CD4-positive, alpha-beta T cell treated with Interleukin-4 for 4 hours (primary cell): ENCODE data around the gene NECTIN1.

ENCODE experiments used
- DNase-seq: peaks from one replicate; pipeline ENCODE4 v3.0.0-alpha.2; 2020

Gene NECTIN1

DNA sequence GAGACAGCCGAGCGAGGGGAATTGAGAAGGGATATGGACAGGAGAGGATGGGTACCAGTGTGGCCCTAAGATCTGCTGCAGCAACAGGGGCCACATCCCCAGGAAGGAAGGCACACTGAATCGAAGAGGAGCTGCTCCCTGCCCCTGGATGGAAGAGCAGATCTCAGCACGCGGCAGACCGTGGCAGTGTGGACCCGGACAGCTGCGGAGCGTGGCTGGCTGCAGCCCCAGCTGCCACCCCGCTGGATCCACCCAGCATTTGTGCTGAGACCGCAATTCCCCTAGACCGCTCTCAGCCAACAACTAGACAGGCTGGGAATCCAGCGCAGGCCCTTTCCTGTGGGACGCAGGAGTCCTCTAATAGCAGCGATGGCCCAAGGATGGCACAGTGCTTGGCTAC lies 94.7 kb downstream of the NECTIN1 start:
- no peak for DNase-seq

DNA sequence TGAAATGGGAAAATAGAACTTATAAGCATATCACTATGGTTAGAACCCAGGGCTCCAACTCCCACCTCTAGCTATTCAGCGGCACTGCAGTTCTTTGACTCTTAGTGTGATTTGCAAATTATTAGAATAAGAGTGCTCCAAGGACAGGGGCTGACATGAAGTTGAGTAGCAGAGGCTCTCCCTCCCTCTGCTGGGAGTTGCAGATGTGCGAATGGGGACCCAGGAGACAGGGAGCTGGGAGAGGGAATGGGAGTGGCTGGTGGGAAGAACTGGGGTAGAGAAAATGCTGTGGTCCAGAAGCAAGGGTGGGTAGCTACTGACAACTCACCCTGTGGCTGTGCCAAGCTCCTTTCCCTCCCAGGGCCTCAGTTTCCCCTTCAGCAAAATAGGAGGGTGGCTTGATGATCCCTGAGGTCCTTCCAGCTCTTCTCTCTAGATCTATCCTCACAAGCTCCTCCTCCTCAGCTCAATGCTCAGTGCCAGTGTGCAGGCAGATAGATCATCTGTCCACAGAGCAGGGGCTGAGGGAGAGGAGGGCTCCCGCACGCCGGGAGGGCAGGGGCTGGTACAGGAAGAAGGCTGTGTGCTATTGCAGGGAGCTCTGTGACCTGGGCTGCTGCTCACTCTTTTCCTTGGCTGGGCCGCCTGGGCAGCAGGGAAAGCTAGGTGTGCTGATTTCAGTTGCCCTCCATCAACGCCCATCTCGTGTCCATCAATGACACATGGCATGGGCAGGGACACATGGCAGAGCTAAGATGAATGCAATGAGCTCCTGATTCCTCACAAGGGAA lies 99.0 kb downstream of the NECTIN1 start:
- no peak for DNase-seq

DNA sequence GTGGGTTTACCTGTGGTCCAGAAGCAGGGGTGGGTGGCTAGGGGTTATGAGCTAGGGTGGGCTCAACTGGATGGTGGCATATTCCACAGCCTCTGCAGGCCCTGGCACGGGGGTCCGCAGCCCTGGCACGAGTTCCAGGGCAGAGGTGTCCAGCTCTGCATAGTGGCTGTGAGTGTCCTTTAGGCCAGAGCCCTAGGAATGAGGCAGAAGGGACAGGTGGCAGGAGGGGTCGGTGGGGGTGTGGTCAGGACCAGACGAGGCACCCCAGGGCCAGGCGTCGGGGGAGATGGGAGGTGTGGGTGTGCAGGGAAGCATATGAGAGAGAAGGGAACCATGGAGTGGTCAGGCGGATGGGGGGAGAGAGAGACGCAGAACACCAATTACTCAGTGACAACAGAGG lies 99.9 kb downstream of the NECTIN1 start:
- no peak for DNase-seq

DNA sequence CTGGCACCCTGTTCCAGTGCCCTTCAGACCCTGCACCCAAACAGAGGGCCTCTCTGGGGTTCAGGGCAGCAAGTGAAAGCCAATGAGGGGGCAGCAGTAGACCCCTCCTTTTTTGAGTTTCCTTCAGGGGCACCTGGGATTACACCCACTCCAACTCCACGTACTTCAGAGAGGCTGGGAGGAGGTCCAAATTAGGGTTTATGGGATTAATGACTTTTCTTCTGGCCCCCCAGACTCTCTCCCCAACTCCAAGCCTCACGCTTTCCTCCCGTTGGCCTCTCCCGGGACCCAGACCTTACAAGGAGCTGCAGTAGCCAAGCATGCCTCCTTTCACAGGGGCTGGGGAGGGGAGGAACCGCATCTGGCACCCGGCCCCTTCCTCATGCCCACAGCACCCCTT lies 101.7 kb downstream of the NECTIN1 start:
- no peak for DNase-seq

DNA sequence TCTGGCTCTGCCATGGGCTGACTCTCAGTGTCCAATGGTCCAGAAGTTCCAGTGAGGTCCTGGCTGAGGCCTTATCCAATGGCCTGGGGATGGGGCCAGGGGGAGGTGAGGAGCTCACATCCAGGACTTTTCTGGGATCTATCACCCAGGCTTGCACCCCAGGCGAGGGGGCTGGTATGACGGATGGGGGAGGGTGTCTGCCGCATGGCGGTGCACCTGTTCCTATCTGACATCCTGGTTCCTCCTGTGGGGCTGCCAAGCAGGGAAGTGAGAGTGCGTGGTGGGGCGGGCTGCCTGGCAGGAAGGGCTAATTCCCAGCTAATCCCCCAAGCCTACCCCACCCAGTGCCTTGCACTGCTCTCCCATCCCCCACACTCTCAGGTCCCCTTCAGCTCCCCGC lies 102.1 kb downstream of the NECTIN1 start:
- DNase-seq, result no peak

DNA sequence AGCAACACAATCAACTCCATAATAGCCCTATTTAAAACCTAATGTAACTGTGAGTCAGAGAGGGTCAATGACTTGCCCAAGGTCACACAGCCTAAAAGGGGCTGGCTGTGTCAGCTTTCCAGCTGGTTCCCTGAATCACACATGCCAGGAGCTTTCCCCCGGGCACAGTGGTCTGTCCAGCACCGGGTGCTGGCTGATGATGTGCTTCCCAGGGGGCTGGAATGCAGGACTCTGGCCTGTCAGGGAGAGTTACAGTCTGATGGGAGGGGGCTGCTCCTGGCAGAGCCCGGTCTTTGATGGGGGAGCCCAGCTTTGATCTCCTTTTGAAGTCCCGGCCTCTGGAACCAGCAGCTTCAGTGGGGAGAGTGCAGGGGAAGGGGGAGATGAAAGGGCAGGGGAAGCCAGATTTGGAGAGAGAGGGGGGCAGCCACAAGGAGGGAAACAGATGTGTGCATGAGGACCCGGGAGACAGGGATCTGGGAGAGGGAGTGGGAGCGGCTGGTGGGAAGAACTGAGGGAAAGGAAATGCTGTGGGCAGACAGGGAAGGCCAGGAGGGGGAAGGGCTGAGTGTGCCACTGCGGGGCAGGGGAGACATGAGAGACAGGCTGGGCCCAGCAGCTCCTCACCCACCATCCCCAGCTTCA lies 102.7 kb downstream of the NECTIN1 start:
- no peak for DNase-seq

DNA sequence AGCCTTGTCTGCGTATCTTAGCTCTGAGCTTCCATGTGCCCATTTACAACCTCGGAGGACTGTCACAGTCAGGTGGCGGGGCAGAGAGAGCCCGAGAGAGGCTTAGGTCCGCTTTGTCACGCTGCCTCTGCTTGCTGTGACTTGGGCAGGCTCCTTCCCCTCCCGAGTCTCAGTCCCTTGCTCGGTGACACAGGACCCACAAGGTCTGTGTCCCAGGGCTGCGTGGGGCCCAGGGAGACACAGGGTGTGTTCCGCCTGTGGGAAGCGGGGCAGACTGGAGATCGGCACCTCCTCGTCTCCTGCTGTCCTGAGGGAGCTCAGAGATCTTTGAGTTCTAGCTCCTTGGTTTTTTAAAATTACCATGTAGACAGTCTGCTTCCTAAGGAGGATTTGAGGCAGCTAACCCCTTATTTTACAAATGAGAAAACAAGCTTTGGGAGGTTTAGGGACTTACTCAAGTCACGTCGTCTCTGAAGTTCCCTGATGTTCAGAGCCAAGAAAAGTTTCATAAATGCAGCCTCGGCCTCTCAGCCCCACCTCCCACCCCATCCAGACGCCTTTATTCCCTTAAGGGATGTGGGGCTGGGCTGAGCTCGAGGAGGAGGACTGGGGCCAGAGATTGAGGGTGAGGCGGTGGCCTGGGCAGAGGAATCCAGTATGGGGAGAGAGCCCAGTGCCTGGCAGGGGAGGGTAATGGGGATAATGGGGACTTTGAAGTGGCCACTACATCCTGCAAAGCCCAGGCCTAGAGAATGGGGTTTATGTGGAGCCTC lies 103.6 kb downstream of the NECTIN1 start:
- no peak for DNase-seq

DNA sequence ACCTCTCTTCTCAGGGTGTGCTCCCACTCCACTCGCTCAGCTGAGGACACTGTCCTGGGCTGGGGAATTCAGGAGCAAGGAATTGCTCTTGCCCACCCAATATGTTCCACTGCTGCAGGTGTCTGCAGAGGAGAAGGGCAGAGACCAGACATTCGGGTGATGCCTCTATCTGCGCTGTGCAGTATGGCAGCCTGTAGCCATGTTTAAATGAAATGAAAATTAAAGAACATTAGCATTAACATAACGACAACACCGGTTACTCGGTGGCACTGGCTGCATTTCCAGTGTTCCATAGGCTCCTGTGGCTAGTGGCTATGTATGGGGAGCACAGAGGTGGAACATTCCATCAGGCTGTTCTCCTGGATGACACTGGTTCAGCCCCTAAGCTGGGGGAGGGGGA lies 104.4 kb downstream of the NECTIN1 start:
- no peak for DNase-seq

DNA sequence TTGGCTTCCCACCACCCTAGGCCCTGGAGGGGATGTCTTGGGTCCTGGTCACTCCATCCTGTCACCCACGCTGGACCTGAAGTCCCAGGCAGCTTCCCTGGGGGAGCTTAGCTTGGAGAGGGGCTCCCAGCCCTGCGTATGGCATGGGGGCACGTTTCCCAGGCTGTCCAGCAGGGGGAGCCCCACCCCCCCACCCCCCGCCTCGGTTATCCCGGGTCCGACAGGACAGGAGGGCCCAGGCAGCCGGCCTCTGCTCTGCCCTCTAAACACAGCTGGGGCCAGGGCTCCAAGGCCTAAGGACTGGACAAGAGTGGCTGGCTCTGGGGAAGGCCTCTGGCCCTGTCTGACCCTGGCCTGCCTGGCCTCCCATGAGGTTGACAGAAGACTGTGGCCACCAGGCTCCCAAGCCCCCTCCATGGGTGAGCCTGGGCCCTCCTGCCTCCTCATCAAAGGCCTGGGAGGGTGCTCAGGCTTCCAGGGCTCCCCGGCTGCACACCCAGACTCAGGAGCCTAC lies 104.8 kb downstream of the NECTIN1 start:
- no peak for DNase-seq

DNA sequence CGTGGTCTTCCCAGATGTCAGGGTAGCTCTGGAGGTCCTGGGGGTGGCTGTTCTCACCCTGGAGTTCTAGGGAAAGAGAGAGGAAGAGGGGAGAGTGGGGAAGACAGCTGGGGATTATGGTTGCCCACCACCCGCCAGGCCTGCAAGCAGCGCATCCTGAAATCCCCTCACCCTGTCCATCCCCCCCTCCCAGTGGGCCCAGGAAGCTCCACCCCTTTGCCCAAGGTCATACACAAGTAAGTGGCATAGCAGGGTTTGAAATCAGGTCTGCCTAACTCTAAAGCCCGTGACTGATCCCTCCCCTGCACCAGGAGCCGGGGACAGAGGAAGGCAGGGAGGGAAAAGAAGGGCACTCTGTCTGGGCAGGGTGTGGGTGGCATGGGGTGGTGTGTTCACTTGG lies 105.3 kb downstream of the NECTIN1 start:
- DNase-seq, result no peak

DNA sequence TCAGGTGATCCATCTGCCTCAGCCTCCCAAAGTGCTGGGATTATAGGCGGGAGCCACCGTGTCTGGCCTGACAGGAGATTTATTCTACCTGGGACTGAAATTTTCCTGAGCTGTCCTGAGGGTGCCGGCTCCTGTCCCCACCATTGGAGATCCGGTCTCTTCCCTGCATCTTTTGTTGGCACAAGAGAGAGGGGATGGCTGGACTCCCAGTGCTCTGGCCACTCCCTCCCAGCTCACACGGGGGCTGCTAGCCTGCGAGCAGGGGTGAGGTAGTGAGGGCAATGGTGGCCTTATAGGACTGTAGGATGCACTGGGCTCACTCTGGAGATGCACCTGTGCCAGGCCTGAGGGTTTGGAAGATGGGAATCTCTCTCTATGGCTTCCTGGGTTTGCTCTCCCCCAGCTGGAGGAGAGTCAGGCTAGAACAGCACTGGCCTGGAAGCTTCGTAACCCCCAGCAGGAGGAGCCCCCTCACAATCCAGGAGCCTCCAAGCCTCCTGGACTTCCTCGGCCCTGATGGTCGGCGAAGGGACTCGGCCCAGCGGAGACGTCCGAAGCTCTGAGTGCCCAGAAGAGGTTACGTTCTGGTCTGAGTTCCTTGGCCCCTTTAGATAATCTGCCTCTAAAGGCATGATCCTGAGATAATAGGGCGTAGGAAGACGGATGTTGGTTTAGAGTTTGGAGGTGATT lies 106.4 kb downstream of the NECTIN1 start:
- DNase-seq, result no peak

DNA sequence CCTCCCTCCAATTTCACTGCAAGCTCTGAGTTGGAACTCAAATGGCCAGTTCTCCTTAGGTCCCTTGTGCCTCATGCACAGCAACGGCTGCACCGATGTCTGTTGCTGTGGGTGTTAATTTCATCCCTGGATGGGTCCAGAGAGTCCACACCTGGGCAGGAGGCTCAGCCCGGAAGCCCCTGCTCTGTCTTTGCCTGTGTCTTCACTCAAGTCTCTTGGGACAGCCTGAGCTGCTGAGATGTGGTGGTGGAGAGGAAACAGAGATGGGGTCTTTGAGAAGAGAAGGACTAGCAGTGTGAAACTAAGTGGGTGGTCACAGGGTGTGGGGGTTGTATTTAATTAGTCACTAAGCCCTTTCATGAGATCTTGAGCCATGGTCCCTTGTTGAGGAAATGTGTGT lies 109.3 kb downstream of the NECTIN1 start:
- no peak for DNase-seq

DNA sequence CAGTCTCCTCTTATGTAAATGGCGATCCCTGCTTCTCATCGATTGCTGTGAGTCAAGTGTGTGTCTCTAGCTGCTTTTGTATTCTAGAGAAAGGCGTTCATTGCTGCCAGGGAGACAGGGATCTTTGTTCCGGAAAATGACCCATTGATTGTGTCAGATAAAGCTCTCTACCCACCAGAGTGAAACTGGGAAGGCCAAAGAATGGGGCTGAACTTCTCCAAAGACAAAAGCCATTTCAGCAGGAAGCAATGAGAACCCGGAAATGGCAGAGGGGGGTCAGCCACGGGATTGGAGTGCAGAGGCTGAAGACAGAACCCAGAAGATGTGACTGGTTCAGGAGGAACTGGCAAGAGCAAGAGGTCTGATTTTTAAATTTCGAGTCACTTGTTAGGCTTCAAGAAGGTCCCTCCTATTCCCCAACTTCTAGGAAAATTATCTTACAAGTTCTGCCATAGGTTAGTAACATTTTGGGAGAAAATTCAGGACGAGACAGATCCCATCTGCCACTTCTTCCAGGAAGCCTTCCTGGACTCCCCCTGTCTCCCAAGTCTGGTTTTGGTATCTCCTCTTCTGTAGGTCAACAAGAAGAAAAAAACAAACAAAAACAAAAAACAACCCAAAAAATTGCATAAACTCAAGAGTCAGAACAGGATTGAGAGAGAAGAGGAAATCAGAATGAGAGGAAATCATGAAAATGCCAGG lies 110.6 kb downstream of the NECTIN1 start:
- DNase-seq, result no peak

DNA sequence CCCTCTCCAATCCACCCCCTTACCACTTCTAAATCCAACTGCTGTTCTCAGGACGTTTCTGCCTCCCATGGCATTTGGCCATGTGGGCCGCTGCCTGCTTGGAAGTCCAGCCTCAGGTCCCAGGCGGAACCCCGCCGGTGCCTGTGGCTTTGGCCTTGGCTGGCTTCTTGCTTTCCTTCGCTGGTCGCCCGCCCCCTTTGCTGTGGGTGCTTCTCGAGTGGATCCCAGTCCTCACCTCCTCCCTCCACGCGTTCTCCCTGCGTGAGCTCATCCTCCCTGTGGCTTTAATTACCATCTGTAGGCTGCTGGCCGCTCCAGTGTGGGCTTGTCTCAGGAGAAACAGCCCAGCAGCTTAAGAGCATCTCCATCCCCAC lies 111.7 kb downstream of the NECTIN1 start:
- no peak for DNase-seq

DNA sequence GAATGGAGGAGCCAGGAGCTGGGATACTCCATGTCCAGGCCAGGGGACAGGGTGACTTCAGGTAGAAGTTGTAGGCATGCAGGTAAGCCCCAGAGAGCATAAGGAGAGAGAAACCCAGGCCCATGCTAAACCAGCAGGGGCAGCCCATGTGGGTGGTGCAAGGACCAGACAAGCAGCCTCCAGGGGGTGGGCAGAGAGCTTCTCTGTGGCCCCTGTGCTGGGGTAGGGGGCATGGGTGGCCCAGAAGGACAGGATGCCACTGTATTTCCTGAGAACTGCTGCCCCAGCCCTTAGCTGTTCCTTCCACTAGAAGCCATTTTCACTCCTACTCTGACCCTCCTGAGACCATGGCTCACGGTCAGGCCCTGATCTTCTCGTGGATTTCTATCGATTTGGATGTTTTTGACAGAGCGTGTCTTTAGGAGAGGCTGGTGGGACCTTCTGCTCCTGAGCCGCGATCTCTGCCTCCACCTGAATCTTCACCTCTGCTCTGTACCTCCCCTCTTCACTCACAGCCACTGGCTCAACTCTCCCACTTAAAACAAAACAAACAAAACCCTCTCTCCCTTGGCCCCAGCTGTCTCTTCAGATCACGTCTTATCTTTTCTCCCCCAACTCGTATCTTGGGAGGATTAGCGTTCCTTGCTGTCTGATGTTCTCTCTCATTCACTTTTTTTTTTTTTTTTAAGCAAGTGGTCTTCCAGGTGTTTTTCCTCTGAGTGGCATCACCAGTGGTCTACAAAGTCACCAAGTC lies 112.2 kb downstream of the NECTIN1 start:
- DNase-seq, result no peak

DNA sequence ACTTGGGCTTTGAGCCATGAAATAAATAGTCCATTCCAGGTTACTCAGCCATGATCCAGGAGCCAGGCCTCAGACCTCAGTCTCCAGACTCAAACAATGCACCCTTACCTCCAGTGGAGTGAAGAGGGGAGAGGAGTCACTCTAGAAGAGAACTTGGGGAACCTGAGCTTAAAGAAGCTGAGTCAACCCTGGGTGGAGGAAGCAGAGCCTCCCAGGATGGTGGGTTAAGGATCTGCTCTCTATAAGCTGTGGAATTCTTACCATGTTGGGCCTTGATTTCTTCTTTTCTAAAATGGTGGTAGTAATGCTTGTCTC lies 113.2 kb downstream of the NECTIN1 start:
- no peak for DNase-seq

DNA sequence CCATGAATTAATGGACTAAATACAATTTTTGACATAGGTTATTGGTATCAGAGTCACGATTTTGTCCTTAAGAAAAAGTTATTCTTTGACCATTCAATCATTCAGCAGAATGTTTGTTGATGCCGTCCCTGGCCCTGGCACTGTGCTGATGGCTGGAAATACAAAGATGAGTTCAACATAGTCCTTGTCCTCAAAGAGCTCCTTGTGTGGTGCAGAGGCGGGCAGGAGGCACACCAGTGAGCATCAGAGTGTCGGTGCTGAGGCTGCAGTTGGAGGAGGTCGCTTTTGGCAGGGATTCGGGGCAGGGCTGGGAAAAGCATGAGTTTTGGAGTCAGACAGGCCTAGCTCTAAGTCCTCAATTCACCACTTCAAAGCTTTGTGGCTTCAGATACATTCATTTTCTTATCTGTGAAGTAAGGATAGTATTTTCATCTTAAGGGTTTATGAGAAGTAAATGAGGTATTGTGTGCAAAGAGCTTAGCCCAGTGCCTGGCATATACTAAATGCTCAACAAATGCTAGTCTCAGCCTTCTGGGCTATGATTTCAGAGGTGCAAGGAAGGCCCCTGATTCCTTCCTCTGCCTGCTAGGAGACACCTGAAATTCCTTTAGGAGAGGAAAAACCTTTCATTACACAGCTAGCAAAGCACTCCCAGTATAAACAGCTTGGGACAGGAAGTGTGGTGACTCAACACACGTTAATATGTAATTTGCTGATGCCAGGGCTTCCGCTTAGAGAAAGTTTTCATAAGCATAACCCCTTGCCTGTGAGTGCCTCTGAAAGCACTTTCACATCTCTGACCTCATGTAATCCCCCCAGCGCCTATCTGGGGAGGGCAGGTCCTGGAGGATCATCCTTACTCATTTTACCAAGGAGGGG lies 113.8 kb downstream of the NECTIN1 start:
- peak; percentile 18 for DNase-seq

DNA sequence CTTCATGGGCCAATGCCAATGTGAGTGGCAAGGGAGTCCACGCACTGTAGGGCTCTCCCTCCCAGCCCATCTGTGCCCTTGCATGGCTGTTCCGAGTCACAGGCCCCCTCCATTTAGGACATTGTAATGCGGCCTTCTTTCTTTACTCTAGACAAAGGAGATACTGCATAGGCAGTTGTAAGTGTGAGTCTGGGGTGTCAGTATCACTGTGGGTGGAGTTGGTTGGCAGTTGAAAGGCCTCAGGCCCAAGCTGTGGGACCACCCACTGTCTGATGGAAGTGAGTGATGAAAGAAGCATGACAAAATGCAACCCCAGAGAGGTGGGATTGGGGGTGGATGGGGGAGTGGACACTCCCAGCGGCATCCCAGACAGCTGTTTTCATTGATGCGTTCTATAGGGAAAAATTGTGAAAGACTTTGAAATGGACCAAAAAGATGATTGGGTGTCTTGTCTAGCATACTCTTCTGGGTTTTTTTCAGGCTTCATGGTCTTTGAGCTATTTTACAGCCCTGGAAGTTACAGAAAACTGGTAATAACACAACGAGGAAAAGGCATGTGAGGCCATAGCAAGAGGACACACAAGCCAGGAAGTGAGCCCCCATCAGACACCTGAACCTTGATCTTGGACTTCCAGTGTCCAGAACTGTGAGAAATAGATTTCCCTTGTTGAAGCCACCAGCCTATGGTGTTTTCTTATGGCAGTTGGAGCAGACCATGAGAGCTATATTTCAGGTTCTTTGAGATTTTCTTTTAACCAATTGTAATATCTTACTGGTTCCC lies 114.6 kb downstream of the NECTIN1 start:
- no peak for DNase-seq

DNA sequence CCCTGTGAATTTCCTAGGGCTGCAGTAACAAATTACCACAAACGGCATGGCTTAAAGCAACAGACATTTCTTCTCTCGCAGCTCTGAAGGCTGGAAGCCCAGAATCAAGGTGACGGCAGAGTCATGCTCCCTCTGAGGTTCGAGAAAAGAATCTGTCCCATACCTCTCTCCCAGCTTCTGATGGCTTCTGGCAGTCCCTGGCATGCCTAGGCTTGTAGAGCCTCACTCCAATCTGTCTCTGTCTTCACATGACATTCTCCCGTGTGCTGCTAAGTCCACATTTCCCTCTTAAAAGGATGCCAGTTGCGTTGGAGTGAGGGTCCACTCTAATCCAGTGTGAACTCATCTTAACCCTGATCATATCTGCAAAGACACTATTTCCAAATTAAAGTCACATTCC lies 116.2 kb downstream of the NECTIN1 start:
- no peak for DNase-seq

DNA sequence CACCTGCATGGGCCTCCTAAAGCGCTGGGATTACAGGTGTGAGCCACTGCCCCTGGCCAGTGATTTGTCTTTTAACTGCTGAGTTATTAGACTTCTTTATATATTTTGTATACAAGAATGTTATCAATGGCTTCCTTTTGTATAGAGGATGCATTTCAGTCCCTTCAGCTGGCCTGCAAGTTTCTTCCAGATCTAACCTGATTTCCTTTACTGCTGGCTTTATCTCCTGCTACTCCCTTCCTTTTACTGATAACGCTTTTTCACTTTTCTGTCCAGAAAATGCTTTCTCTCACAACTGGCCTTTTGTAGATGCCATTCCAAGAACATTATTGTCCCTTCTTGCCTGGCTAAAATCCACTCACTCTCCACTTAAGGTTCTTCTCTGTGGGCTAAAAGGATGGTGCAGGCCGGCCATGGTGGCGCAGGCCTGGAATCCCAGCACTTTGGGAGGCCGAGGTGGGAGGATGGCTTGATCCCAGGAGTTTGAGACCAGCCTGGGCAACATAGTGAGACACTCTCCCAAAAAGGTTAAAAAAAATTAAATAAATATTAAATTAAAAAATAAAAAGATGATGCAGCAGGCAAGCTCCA lies 118.1 kb downstream of the NECTIN1 start:
- no peak for DNase-seq
